Measurements from ENCODE around the gene HSPA4. TPM values are rescaled to one million over a fixed set of nuclear protein-coding genes. Genes with fewer than 3 reads are reported as not detected.

The HSPA4 gene
- total and polyA plus RNA-seq, 2 donors (not counting 3 experiments of a cell fraction or from before 2014, with no cell fraction given): 11.2 to 161 TPM

GRCh38 chr5:133047404-133047803, 4.4 kb upstream of the HSPA4 start:
- Histone ChIP-seq H3K36me3 (ENCODE audit: control insufficient read depth in 2 of 2, extremely low read depth in 1 of 2, insufficient read depth in 2 of 2, low read length in 2 of 2) (no peaks in the 10 kb centered on the region), H3K27ac (ENCODE audit: insufficient read depth, low read depth, low read length) (no peak overlapping the region), H3K9me3 (replicated peaks; ENCODE audit: control insufficient read depth, insufficient read depth, low read length) (no peaks in the 10 kb centered on the region), H3K9me1 (replicated peaks; ENCODE audit: control insufficient read depth, extremely low read depth, insufficient read depth, low read length) (no peaks in the 10 kb centered on the region), H3K27me3 (ENCODE audit: control insufficient read depth in 2 of 2, insufficient read depth in 2 of 2, low read length in 2 of 2) (no peaks in the 10 kb centered on the region), H3K9ac (replicated peaks; ENCODE audit: extremely low read depth, insufficient read depth, low read length) (no peak overlapping the region), H3K4me1 (ENCODE audit: control insufficient read depth, extremely low read depth, insufficient read depth, low read length) (peaks cover 27% of the 10 kb centered on the region), H4K20me1 (replicated peaks; ENCODE audit: control insufficient read depth, extremely low read depth, insufficient read depth, low read length) (no peaks in the 10 kb centered on the region), H2AFZ (ENCODE audit: low read depth, low read length) (no peak overlapping the region), H3K4me3 (replicated peaks in 1 of 3; ENCODE audit: insufficient read depth in 1 of 3, low read depth in 1 of 3, low read length in 3 of 3) (no peak overlapping the region), H3K79me2 (ENCODE audit: control insufficient read depth, insufficient read depth, low read length) (peaks cover 5% of the 10 kb centered on the region), H3K4me2 (ENCODE audit: insufficient read depth, low read length) (no peak overlapping the region)
- DNase-seq (ENCODE audit: low read depth, low spot score): no peak
- CTCF ChIA-PET: interaction anchor here (0.6 kb wide), 1 partner anchor 13 kb away, joined by 3 read pairs; no protein-coding TSS in a partner anchor
- BruUV-seq (replicated peaks): no TSS peak
- intact Hi-C loops (cut with micrococcal nuclease) (no loop called here), dilution Hi-C loops (cut with MboI; ENCODE audit: extremely low pct_ligation_motif_present, low sequenced_read_pairs) (no loop called here)
- POLR2A ChIA-PET: interaction anchor here (0.6 to 1.3 kb wide), 2 partner anchors 75 to 85 kb away, joined by 4 to 6 read pairs; no protein-coding TSS in a partner anchor
- TF ChIP-seq EZH2 (IDR thresholded peaks at IDR 0.05; ENCODE audit: borderline replicate concordance, low read depth, low read length, severe bottlenecking): no peak
- TF ChIP-seq GATA2 (IDR thresholded peaks at IDR 0.05; ENCODE audit: insufficient read depth, insufficient read length, low read depth, low read length): no peak
- TF ChIP-seq, protein P1, sequence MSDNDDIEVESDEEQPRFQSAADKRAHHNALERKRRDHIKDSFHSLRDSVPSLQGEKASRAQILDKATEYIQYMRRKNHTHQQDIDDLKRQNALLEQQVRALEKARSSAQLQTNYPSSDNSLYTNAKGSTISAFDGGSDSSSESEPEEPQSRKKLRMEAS (IDR thresholded peaks at IDR 0.05; ENCODE audit: insufficient read depth, insufficient read length): no peak
- no peak for TF ChIP-seq POLR2AphosphoS5 (IDR thresholded peaks at IDR 0.05; ENCODE audit: insufficient read depth, low read depth, low read length)
- TF ChIP-seq, protein P2, sequence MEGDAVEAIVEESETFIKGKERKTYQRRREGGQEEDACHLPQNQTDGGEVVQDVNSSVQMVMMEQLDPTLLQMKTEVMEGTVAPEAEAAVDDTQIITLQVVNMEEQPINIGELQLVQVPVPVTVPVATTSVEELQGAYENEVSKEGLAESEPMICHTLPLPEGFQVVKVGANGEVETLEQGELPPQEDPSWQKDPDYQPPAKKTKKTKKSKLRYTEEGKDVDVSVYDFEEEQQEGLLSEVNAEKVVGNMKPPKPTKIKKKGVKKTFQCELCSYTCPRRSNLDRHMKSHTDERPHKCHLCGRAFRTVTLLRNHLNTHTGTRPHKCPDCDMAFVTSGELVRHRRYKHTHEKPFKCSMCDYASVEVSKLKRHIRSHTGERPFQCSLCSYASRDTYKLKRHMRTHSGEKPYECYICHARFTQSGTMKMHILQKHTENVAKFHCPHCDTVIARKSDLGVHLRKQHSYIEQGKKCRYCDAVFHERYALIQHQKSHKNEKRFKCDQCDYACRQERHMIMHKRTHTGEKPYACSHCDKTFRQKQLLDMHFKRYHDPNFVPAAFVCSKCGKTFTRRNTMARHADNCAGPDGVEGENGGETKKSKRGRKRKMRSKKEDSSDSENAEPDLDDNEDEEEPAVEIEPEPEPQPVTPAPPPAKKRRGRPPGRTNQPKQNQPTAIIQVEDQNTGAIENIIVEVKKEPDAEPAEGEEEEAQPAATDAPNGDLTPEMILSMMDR (IDR thresholded peaks at IDR 0.05; ENCODE audit: extremely low read depth in 1 of 2, insufficient read depth in 1 of 2, low read depth in 1 of 2, low read length in 2 of 2): no peak
- no peak for FAIRE-seq
